ENCODE data around the gene ARHGAP35. TPM values are rescaled to one million over a fixed set of nuclear protein-coding genes. Genes with fewer than 3 reads are reported as not detected.

Gene ARHGAP35
- total RNA-seq, 4 donors from 2014 or later, result 8.7 to 69.4 (median 30.9) TPM

DNA sequence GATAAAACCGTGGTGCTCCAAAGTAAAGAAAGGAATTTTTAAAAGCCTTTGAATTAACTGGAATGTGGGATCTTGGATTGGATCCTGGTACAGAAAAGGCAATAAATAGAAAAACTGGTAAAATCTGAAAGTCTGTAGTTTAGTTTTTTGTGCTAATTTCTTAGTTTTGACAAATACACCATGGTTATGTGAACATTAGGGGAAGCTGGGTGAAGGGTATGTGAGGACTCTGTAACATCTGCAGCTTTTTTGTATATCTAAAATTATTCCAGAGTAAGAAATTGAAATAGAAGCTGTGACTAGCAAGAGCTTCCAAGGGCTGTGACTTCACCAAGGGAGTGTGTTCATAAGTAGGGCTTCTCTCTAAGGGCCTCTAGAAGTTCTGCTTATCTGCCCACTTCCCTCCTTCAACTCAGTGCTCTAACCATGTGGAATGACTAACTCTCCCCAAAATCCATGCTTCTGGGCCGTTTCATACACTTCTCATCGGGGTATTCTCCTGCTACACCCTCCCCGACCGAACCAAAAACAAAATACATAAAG, 26.5 kb downstream of the ARHGAP35 start:
- H3K27ac ChIP-seq, result no peak overlapping the region
- intact Hi-C loops (cut with DNase I; ENCODE audit: low total_unique reads), result no loop called here
- H3K9me3 ChIP-seq, result no peaks in the 10 kb centered on the region
- DNase-seq, result no peak
- TF ChIP-seq CTCF (IDR thresholded peaks at IDR 0.05) (no peak), POLR2A (IDR thresholded peaks at IDR 0.05) (no peak)
- H3K36me3 ChIP-seq, result no peaks in the 10 kb centered on the region
- H3K4me1 ChIP-seq, result no peaks in the 10 kb centered on the region
- H3K27me3 ChIP-seq, result no peaks in the 10 kb centered on the region
- H3K4me3 ChIP-seq, result no peak overlapping the region

DNA sequence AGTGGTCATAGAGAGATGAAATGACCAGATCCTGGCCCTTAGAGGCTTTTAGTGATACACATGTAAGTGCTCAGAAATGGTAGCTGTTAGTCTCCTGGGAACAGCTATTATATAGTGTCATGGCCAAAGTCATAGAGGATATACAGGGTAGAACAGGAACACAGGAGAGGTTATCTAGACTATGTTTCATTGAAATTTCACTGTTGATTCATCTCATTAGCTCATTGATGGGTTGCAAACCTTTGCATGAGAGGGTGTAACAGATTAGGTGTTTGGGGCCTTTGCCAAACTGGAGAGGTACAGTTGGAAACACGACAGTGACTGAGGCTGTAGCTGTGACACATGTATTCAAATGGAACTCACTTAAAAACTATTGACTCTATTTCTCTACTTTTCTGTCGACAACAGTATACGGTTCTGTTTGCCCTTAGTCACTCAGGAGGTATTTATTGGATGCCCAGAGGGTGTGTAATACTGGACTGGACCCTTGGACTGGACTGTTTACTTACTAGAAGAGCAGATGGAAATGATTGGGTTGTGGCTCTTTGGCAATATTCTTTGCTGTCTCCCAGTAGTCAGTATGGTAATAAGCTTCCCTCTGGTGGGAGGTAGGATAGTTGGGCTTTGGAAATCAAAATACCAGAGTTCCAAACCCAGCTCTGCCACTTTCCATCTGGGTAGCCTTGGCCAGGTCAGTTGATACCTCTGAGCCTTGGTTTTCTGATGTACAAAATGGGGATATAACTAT, 29.8 kb downstream of the ARHGAP35 start:
- no peaks in the 10 kb centered on the region for H3K27me3 ChIP-seq
- intact Hi-C loops (cut with DNase I; ENCODE audit: low total_unique reads), result no loop called here
- no peak for DNase-seq
- no peaks in the 10 kb centered on the region for H3K4me1 ChIP-seq
- no peaks in the 10 kb centered on the region for H3K9me3 ChIP-seq
- H3K36me3 ChIP-seq, result no peaks in the 10 kb centered on the region
- H3K27ac ChIP-seq, result no peak overlapping the region
- no peak overlapping the region for H3K4me3 ChIP-seq
- TF ChIP-seq CTCF (IDR thresholded peaks at IDR 0.05) (no peak), POLR2A (IDR thresholded peaks at IDR 0.05) (no peak)

DNA sequence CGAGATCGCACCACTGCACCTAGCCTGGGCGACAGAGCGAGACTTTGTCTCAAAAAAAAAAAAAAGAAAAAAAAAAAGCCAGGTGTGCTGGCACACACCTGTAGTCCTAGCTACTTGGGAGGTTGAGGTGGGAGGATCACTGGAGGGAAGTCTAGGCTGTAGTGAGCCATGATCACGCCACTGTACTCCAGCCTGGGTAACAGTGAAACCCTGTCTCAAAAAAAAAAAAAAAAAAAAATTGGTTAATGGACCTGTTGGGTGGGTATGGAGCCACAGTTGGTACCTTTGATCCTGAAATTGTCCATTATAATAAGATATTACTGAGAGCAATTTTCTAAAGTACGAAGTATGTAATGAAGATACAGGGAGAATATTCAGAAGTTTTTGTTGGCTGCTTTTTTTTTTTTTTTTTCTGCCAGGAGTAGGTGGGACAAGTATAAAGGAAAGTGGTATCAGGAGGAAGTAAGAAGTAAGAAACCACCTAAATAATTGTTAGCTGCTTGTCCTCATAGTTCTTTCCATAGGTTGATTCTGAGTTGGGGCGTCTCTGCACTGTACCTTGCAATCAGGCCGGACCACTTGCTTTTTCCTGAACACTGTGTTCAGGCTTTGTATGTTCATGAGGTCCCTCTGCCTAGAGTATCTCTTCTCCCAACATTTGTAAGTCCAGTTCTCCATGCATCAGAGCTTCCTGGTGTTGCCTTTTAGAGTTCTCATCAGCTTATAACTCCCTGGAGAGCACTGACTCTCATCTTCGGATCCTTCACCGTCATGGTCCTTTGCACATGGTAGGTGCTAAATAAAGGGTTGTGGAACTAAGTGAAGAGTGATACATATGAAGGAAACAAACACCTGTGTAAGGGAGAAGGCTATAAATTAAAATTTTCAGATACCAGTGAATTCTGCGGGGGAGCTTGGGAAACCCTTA, 31.7 kb downstream of the ARHGAP35 start:
- Histone ChIP-seq H3K9me3 (no peaks in the 10 kb centered on the region), H3K4me1 (no peaks in the 10 kb centered on the region), H3K36me3 (no peaks in the 10 kb centered on the region), H3K27me3 (no peaks in the 10 kb centered on the region), H3K4me3 (no peak overlapping the region), H3K27ac (no peak overlapping the region)
- TF ChIP-seq CTCF (IDR thresholded peaks at IDR 0.05), result no peak
- no peak for TF ChIP-seq POLR2A (IDR thresholded peaks at IDR 0.05)
- intact Hi-C loops (cut with DNase I; ENCODE audit: low total_unique reads), result no loop called here
- DNase-seq, result no peak

DNA sequence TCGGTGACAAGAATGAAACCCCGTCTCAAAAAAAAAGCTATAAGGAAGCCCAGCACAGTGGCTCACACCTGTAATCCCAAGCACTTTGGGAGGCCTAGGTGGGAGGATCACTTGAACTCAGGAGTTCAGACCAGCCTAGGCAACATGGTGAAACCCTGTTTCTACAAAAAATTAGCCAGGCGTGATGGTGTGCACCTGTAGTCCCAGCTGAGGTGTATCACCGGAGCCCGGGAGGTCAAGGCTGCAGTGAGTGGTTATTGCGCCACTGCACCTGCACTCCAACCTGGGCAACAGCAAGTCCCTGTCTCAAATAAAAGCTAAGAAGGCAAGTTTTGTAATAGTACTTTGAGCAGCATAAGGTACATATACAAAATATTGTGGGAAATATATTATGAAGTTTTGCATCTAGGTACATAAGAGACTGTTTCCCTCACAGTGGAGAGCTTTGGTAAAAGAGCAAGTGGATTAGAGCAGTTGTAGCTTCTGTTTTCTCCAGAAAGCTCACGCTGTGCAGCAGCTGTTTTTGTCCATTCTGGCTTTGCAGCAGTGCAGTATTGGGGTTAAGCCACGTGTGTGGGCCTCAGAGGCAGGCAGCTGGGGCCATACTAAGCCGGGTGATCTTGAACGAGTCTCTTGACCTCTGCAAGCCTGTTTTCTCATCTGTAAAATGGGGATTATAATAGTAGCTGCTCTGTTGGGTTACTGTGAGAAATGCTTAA, 35.4 kb downstream of the ARHGAP35 start:
- H3K9me3 ChIP-seq, result no peaks in the 10 kb centered on the region
- H3K27me3 ChIP-seq, result no peaks in the 10 kb centered on the region
- H3K27ac ChIP-seq, result no peak overlapping the region
- H3K4me3 ChIP-seq, result no peak overlapping the region
- TF ChIP-seq CTCF (IDR thresholded peaks at IDR 0.05), result no peak
- no peak for TF ChIP-seq POLR2A (IDR thresholded peaks at IDR 0.05)
- intact Hi-C loops (cut with DNase I; ENCODE audit: low total_unique reads), result no loop called here
- H3K36me3 ChIP-seq, result no peaks in the 10 kb centered on the region
- no peak for DNase-seq
- no peaks in the 10 kb centered on the region for H3K4me1 ChIP-seq
